Activated CD4-positive, alpha-beta memory T cell treated with anti-CD3 and anti-CD28 coated beads, Interleukin-2, amount 10 ng/mL, durations not matched to agents 7 days and 5 days (primary cell): ENCODE measurements around the gene REST. TPM values are rescaled to one million over a fixed set of nuclear protein-coding genes. Genes with fewer than 3 reads are reported as not detected.
"Not testable (repeated sequence)": the region's sequence is repeated elsewhere in the genome, so short reads cannot be mapped to it uniquely, and the experiment has no call there.

ENCODE experiments used
- CTCF ChIA-PET: fragments of 350-600 bp; sonication (Branson Sonifier 250); formaldehyde crosslinking; loops from one replicate; lab custom pipeline; 2021; ENCODE audit warnings: antibody characterized with exemption, inconsistent platforms; lab: Charles Lee
- POLR2A ChIA-PET: fragments of 350-600 bp; sonication (Branson Sonifier 250); formaldehyde crosslinking; loops from one replicate; lab custom pipeline; 2021; ENCODE audit warnings: antibody characterized with exemption; lab: Charles Lee
- DNase-seq: peaks from one replicate; pipeline ENCODE4 v3.0.0-alpha.2; 2020
- H3K27ac Mint-ChIP-seq: one replicate; pipeline ENCODE4 v1.8.0; 2021; ENCODE audit warnings: mild to moderate bottlenecking, mixed read lengths
- H3K27me3 Mint-ChIP-seq: one replicate; pipeline ENCODE4 v1.8.0; 2021; ENCODE audit warnings: mixed read lengths
- H3K36me3 Mint-ChIP-seq: one replicate; pipeline ENCODE4 v1.8.0; 2021; ENCODE audit warnings: low read depth, mixed read lengths
- H3K4me1 Mint-ChIP-seq: one replicate; pipeline ENCODE4 v1.8.0; 2021; ENCODE audit warnings: mixed read lengths
- H3K4me3 Mint-ChIP-seq: one replicate; pipeline ENCODE4 v1.8.0; 2021; ENCODE audit warnings: mild to moderate bottlenecking, mixed read lengths
- H3K9me3 Mint-ChIP-seq: one replicate; pipeline ENCODE4 v1.8.0; 2021; ENCODE audit warnings: mixed read lengths
- total RNA-seq, 2 experiments: library from RNA; stranded (reverse); gene quantifications; one replicate each; pipeline ENCODE4 v1.2.3, GENCODE V29; 2021

REST gene
- total RNA-seq, 2 experiments from 2014 or later, result 54.7 to 58.3 TPM

- ChIA-PET CTCF (no interaction called here), POLR2A (no interaction called here)
- Mint-ChIP-seq H3K9me3 (no peaks in the 10 kb centered on the region), H3K36me3 (no peaks in the 10 kb centered on the region), H3K4me3 (no peak overlapping the region), H3K27ac (no peak overlapping the region), H3K4me1 (no peaks in the 10 kb centered on the region), H3K27me3 (peaks cover 9% of the 10 kb centered on the region)
- DNase-seq, result no peak
These were observed 15.0 kb upstream of the REST start for GRCh38 chr4:56892691-56893090.

DNA sequence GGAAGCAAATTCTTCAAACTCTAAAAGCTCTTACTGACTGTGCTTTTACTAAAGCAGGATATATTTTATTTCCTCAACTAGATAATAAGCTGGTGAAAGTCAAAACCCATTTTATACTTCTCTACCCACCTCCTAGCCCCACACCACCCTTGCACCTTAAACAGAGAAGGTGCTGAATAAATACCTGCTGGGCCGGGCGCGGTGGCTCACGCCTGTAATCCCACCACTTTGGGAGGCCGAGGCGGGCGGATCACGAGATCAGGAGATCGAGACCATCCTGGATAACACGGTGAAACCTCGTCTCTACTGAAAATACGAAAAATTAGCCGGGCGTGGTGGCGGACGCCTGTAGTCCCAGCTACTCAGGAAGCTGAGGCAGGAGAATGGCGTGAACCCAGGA is 9.9 kb upstream of the REST start:
- H3K27me3 Mint-ChIP-seq, DNase-seq, CTCF ChIA-PET, H3K36me3 Mint-ChIP-seq, H3K9me3 Mint-ChIP-seq, H3K4me1 Mint-ChIP-seq, H3K4me3 Mint-ChIP-seq, H3K27ac Mint-ChIP-seq: not testable (repeated sequence)
- POLR2A ChIA-PET, result interaction anchor here (0.8 to 1.2 kb wide), 2 partner anchors 10 to 152 kb away, joined by 3 read pairs; partner anchors contain the start of gene REST

- H3K4me3 Mint-ChIP-seq, H3K27me3 Mint-ChIP-seq, CTCF ChIA-PET, H3K27ac Mint-ChIP-seq, POLR2A ChIA-PET, H3K9me3 Mint-ChIP-seq, H3K4me1 Mint-ChIP-seq, H3K36me3 Mint-ChIP-seq, DNase-seq: not testable (repeated sequence)
These were observed 7.5 kb upstream of the REST start for GRCh38 chr4:56900186-56900585.

DNA sequence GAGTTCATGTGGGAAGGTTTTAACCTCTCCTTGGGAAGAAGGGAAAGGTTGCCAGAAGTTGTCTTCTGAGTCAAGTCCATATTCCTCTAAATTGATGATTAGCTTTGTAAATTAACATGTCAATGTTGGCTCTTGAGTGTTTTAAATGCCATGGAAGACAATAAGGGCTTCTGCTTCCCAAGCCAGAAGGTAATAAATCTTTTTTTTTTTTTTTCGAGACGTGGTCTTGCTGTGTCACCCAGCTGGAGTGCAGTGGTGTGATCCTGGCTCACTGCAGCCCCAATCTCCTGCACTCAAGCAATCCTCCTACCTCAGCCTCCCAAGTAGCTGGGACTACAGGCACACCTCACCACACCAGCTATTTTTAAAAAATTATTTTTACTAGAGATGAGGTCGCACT is 5.0 kb upstream of the REST start:
- no peak overlapping the region for H3K4me3 Mint-ChIP-seq
- peaks cover 14% of the 10 kb centered on the region for H3K4me1 Mint-ChIP-seq
- H3K27me3 Mint-ChIP-seq, result peaks cover 6% of the 10 kb centered on the region
- no peak for DNase-seq
- H3K27ac Mint-ChIP-seq, result no peak overlapping the region
- H3K36me3 Mint-ChIP-seq, result no peaks in the 10 kb centered on the region
- ChIA-PET CTCF (no interaction called here), POLR2A (no interaction called here)
- no peaks in the 10 kb centered on the region for H3K9me3 Mint-ChIP-seq

DNA sequence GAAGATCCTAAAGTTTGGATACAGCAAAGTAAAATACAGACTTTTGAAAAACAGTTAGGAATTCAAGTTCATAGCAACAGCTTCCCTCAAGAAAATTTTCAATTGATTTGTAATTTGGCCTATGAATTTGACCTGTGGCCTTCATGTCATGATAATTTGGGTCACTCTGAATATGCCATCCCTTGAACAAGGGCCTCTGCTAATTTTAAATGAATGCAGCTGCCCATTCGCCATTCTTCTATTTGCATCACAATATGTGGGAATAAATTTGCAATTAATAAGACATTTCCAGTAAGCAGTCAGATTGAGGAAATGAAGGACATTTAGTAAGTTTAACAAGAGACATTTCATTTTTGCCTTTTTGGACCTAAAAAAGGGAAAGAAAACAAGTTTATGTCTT is 1.9 kb upstream of the REST start:
- Mint-ChIP-seq H3K9me3 (no peaks in the 10 kb centered on the region), H3K27ac (no peak overlapping the region), H3K4me3 (no peak overlapping the region), H3K36me3 (peaks cover 10% of the 10 kb centered on the region), H3K27me3 (peaks cover 6% of the 10 kb centered on the region), H3K4me1 (peaks cover 25% of the 10 kb centered on the region)
- DNase-seq, result no peak
- ChIA-PET POLR2A (interaction anchor here (8.4 kb wide), 1 partner anchor 71 kb away, joined by 208 read pairs; the partner anchor contains the start of genes NOA1 and POLR2B), CTCF (interaction anchor here (4.1 kb wide), 1 partner anchor 72 kb away, joined by 51 read pairs; the partner anchor contains the start of genes NOA1 and POLR2B)

- Mint-ChIP-seq H3K36me3 (peaks cover 20% of the 10 kb centered on the region), H3K4me3 (peak overlapping the region; percentile 79), H3K27ac (peak overlapping the region; percentile 65), H3K9me3 (no peaks in the 10 kb centered on the region), H3K4me1 (peaks cover 34% of the 10 kb centered on the region), H3K27me3 (peaks cover 5% of the 10 kb centered on the region)
- DNase-seq, result no peak
- CTCF ChIA-PET, result interaction anchor here (0.7 to 4.1 kb wide), 7 partner anchors 17 to 958 kb away, joined by 3 to 51 read pairs (median 4); partner anchors contain the start of genes CEP135, NOA1, PAICS and POLR2B
- POLR2A ChIA-PET, result interaction anchor here (0.9 to 8.4 kb wide), 9 partner anchors 8 to 520 kb away, joined by 3 to 208 read pairs (median 3); partner anchors contain the start of genes AASDH, NOA1, PAICS and POLR2B
These were observed 959 bp upstream of the REST start for GRCh38 chr4:56906489-56907393.

- Mint-ChIP-seq H3K36me3 (peaks cover 23% of the 10 kb centered on the region), H3K4me3 (peak overlapping the region; percentile 95), H3K27me3 (peaks cover 5% of the 10 kb centered on the region), H3K4me1 (peaks cover 44% of the 10 kb centered on the region), H3K27ac (peak overlapping the region; percentile 95), H3K9me3 (no peaks in the 10 kb centered on the region)
- POLR2A ChIA-PET, result interaction anchor here (0.9 to 8.4 kb wide), 18 partner anchors 10 to 960 kb away, joined by 3 to 208 read pairs (median 6); partner anchors contain the start of genes AASDH, CEP135, NOA1 and PAICS
- CTCF ChIA-PET, result interaction anchor here (0.8 to 4.1 kb wide), 5 partner anchors 10 to 960 kb away, joined by 3 to 51 read pairs (median 5); partner anchors contain the start of genes CEP135, NOA1 and POLR2B
- peak; percentile 71 for DNase-seq
These were observed 746 bp downstream of the REST start for GRCh38 chr4:56908206-56909085.

- peak overlapping the region; percentile 95 for H3K27ac Mint-ChIP-seq
- peak; percentile 60 for DNase-seq
- H3K27me3 Mint-ChIP-seq, result peaks cover 5% of the 10 kb centered on the region
- peaks cover 24% of the 10 kb centered on the region for H3K36me3 Mint-ChIP-seq
- H3K4me3 Mint-ChIP-seq, result peak overlapping the region; percentile 95
- ChIA-PET CTCF (interaction anchor here (0.8 to 4.1 kb wide), 4 partner anchors 9 to 477 kb away, joined by 3 to 51 read pairs (median 4); partner anchors contain the start of genes NOA1 and POLR2B), POLR2A (interaction anchor here (0.9 to 8.4 kb wide), 14 partner anchors 9 to 961 kb away, joined by 3 to 208 read pairs (median 6); partner anchors contain the start of genes AASDH, CEP135, NOA1 and PAICS)
- no peaks in the 10 kb centered on the region for H3K9me3 Mint-ChIP-seq
- peaks cover 47% of the 10 kb centered on the region for H3K4me1 Mint-ChIP-seq
These were observed 1.6 kb downstream of the REST start for GRCh38 chr4:56909086-56909894.

DNA sequence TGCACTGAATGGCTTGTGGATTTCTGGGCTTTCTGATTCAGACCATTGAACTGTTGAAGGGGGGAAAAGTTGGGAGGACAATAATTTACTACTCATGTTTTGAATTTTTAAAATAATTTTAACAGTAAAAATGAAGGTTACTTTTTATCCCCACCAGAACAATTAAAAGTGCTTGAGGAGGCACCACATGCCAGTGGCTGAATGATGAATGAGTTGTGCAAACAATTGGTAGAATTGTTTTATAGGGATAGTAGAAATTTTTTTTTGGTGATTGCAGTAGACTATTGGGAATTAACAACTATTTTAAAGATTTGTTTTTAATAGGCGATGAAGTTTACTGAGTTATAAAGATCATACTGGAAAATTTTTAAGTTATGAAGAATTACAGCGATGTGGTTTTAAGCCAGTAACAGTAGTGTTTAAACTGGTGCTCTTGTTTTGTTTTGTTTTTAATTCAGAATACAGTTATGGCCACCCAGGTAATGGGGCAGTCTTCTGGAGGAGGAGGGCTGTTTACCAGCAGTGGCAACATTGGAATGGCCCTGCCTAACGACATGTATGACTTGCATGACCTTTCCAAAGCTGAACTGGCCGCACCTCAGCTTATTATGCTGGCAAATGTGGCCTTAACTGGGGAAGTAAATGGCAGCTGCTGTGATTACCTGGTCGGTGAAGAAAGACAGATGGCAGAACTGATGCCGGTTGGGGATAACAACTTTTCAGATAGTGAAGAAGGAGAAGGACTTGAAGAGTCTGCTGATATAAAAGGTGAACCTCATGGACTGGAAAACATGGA is 2.7 kb downstream of the REST start:
- POLR2A ChIA-PET, result interaction anchor here (1.2 to 8.4 kb wide), 7 partner anchors 21 to 962 kb away, joined by 3 to 208 read pairs (median 7); partner anchors contain the start of genes AASDH, CEP135, NOA1 and POLR2B

GRCh38 chr4:56914336-56914735 is 6.6 kb downstream of the REST start:
- ChIA-PET POLR2A (interaction anchor here (8.4 kb wide), 1 partner anchor 62 kb away, joined by 208 read pairs; the partner anchor contains the start of genes NOA1 and POLR2B), CTCF (interaction anchor here (0.6 kb wide), 1 partner anchor 12 kb away, joined by 3 read pairs; no protein-coding TSS in a partner anchor)
- H3K27ac Mint-ChIP-seq, result no peak overlapping the region
- DNase-seq, result no peak
- no peak overlapping the region for H3K4me3 Mint-ChIP-seq
- no peaks in the 10 kb centered on the region for H3K27me3 Mint-ChIP-seq
- no peaks in the 10 kb centered on the region for H3K9me3 Mint-ChIP-seq
- peaks cover 39% of the 10 kb centered on the region for H3K36me3 Mint-ChIP-seq
- H3K4me1 Mint-ChIP-seq, result peaks cover 50% of the 10 kb centered on the region

More for the DNA sequence above, 2.7 kb downstream of the REST start:
- no peaks in the 10 kb centered on the region for H3K9me3 Mint-ChIP-seq
- peaks cover 5% of the 10 kb centered on the region for H3K27me3 Mint-ChIP-seq
- no peak for DNase-seq
- peak overlapping the region; percentile 95 for H3K27ac Mint-ChIP-seq
- H3K4me3 Mint-ChIP-seq, result peak overlapping the region; percentile 95
- H3K36me3 Mint-ChIP-seq, result peaks cover 27% of the 10 kb centered on the region
- peaks cover 50% of the 10 kb centered on the region for H3K4me1 Mint-ChIP-seq
- CTCF ChIA-PET, result interaction anchor here (0.5 to 4.1 kb wide), 2 partner anchors 68 to 70 kb away, joined by 3 to 51 read pairs; partner anchors contain the start of genes NOA1 and POLR2B

DNA sequence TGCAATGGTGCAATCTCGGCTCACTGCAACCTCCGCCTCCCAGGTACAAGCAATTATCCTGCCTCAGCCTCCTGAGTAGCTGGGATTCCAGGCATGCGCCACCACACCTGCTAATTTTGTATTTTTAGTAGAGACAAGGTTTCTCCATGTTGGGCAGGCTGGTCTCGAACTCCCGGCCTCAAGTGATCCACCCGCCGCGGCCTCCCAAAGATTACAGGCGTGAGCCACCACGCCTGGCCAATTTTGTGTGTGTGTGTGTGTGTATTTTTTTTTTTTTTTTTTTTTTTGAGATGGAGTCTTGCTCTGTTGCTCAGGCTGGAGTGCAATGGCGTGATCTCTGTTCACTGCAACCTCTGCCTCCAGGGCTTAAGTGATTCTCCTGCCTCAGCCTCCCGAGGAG is 7.3 kb downstream of the REST start:
- POLR2A ChIA-PET, H3K27me3 Mint-ChIP-seq, H3K9me3 Mint-ChIP-seq, DNase-seq, H3K4me3 Mint-ChIP-seq, H3K27ac Mint-ChIP-seq: not testable (repeated sequence)
- Mint-ChIP-seq H3K4me1 (peaks cover 47% of the 10 kb centered on the region), H3K36me3 (peaks cover 39% of the 10 kb centered on the region)
- CTCF ChIA-PET, result interaction anchor here (0.6 kb wide), 1 partner anchor 11 kb away, joined by 3 read pairs; no protein-coding TSS in a partner anchor
